ENCODE measurements around the gene SHROOM4.

Gene SHROOM4

GRCh38 chrX:50698944-50699343 is 115.0 kb downstream of the SHROOM4 start:
- Mint-ChIP-seq H3K27ac (no peak overlapping the region), H3K27me3 (peaks cover 7% of the 10 kb centered on the region), H3K9me3 (no peaks in the 10 kb centered on the region), H3K4me1 (no peaks in the 10 kb centered on the region), H3K4me3 (no peak overlapping the region), H3K36me3 (no peaks in the 10 kb centered on the region)

GRCh38 chrX:50697691-50698090 is 116.3 kb downstream of the SHROOM4 start:
- H3K36me3 Mint-ChIP-seq = no peaks in the 10 kb centered on the region

GRCh38 chrX:50691820-50692219 is 122.2 kb downstream of the SHROOM4 start:
- H3K27me3 Mint-ChIP-seq = peaks cover 11% of the 10 kb centered on the region
- H3K27ac Mint-ChIP-seq = no peak overlapping the region
- H3K9me3 Mint-ChIP-seq = no peaks in the 10 kb centered on the region
- H3K4me1 Mint-ChIP-seq = no peaks in the 10 kb centered on the region
- H3K36me3 Mint-ChIP-seq = no peaks in the 10 kb centered on the region
- H3K4me3 Mint-ChIP-seq = no peak overlapping the region

More at GRCh38 chrX:50697691-50698090, 116.3 kb downstream of the SHROOM4 start:
- no peak overlapping the region for H3K4me3 Mint-ChIP-seq
- H3K27me3 Mint-ChIP-seq = peaks cover 10% of the 10 kb centered on the region
- H3K27ac Mint-ChIP-seq = no peak overlapping the region
- H3K4me1 Mint-ChIP-seq = no peaks in the 10 kb centered on the region
- H3K9me3 Mint-ChIP-seq = no peaks in the 10 kb centered on the region

GRCh38 chrX:50684871-50685270 is 129.1 kb downstream of the SHROOM4 start:
- no peaks in the 10 kb centered on the region for H3K9me3 Mint-ChIP-seq
- no peak overlapping the region for H3K4me3 Mint-ChIP-seq
- no peak overlapping the region for H3K27ac Mint-ChIP-seq

GRCh38 chrX:50680990-50681389 is 133.0 kb downstream of the SHROOM4 start:
- Mint-ChIP-seq H3K27ac (no peak overlapping the region), H3K27me3 (no peaks in the 10 kb centered on the region), H3K36me3 (no peaks in the 10 kb centered on the region), H3K4me3 (no peak overlapping the region), H3K4me1 (no peaks in the 10 kb centered on the region), H3K9me3 (no peaks in the 10 kb centered on the region)

More at GRCh38 chrX:50684871-50685270, 129.1 kb downstream of the SHROOM4 start:
- H3K36me3 Mint-ChIP-seq = no peaks in the 10 kb centered on the region
- H3K27me3 Mint-ChIP-seq = peaks cover 3% of the 10 kb centered on the region
- no peaks in the 10 kb centered on the region for H3K4me1 Mint-ChIP-seq

- Mint-ChIP-seq H3K36me3 (no peaks in the 10 kb centered on the region), H3K4me3 (no peak overlapping the region), H3K27me3 (peaks cover 3% of the 10 kb centered on the region), H3K27ac (no peak overlapping the region), H3K4me1 (no peaks in the 10 kb centered on the region), H3K9me3 (no peaks in the 10 kb centered on the region)
Observed at GRCh38 chrX:50677789-50678188, 136.2 kb downstream of the SHROOM4 start.

- no peaks in the 10 kb centered on the region for H3K4me1 Mint-ChIP-seq
Observed at GRCh38 chrX:50671661-50672060, 142.3 kb downstream of the SHROOM4 start.

GRCh38 chrX:50668860-50669259 is 145.1 kb downstream of the SHROOM4 start:
- H3K9me3 Mint-ChIP-seq = no peaks in the 10 kb centered on the region

More at GRCh38 chrX:50671661-50672060, 142.3 kb downstream of the SHROOM4 start:
- Mint-ChIP-seq H3K36me3 (no peaks in the 10 kb centered on the region), H3K4me3 (no peak overlapping the region), H3K9me3 (no peaks in the 10 kb centered on the region), H3K27me3 (peaks cover 4% of the 10 kb centered on the region), H3K27ac (no peak overlapping the region)

GRCh38 chrX:50648156-50648555 is 165.8 kb downstream of the SHROOM4 start:
- H3K4me3 Mint-ChIP-seq = no peak overlapping the region
- peaks cover 2% of the 10 kb centered on the region for H3K27me3 Mint-ChIP-seq
- H3K4me1 Mint-ChIP-seq = no peaks in the 10 kb centered on the region
- H3K36me3 Mint-ChIP-seq = no peaks in the 10 kb centered on the region
- H3K9me3 Mint-ChIP-seq = no peaks in the 10 kb centered on the region
- no peak overlapping the region for H3K27ac Mint-ChIP-seq

More at GRCh38 chrX:50668860-50669259, 145.1 kb downstream of the SHROOM4 start:
- H3K27ac Mint-ChIP-seq = no peak overlapping the region
- peaks cover 6% of the 10 kb centered on the region for H3K27me3 Mint-ChIP-seq
- no peak overlapping the region for H3K4me3 Mint-ChIP-seq
- no peaks in the 10 kb centered on the region for H3K36me3 Mint-ChIP-seq
- no peaks in the 10 kb centered on the region for H3K4me1 Mint-ChIP-seq

- no peaks in the 10 kb centered on the region for H3K4me1 Mint-ChIP-seq
Observed at GRCh38 chrX:50644496-50644895, 169.5 kb downstream of the SHROOM4 start.

GRCh38 chrX:50643525-50644137 is 170.4 kb downstream of the SHROOM4 start:
- no peaks in the 10 kb centered on the region for H3K36me3 Mint-ChIP-seq
- no peak overlapping the region for H3K27ac Mint-ChIP-seq
- H3K4me1 Mint-ChIP-seq = no peaks in the 10 kb centered on the region
- H3K9me3 Mint-ChIP-seq = no peaks in the 10 kb centered on the region
- no peak overlapping the region for H3K4me3 Mint-ChIP-seq
- peaks cover 2% of the 10 kb centered on the region for H3K27me3 Mint-ChIP-seq

More at GRCh38 chrX:50644496-50644895, 169.5 kb downstream of the SHROOM4 start:
- peaks cover 2% of the 10 kb centered on the region for H3K27me3 Mint-ChIP-seq
- no peaks in the 10 kb centered on the region for H3K9me3 Mint-ChIP-seq
- no peak overlapping the region for H3K4me3 Mint-ChIP-seq
- no peaks in the 10 kb centered on the region for H3K36me3 Mint-ChIP-seq
- H3K27ac Mint-ChIP-seq = no peak overlapping the region

GRCh38 chrX:50638123-50638522 is 175.9 kb downstream of the SHROOM4 start:
- H3K27ac Mint-ChIP-seq = no peak overlapping the region
- H3K4me3 Mint-ChIP-seq = no peak overlapping the region
- no peaks in the 10 kb centered on the region for H3K4me1 Mint-ChIP-seq
- H3K9me3 Mint-ChIP-seq = no peaks in the 10 kb centered on the region
- H3K36me3 Mint-ChIP-seq = no peaks in the 10 kb centered on the region
- no peaks in the 10 kb centered on the region for H3K27me3 Mint-ChIP-seq

- Mint-ChIP-seq H3K4me3 (no peak overlapping the region), H3K27me3 (no peaks in the 10 kb centered on the region), H3K36me3 (no peaks in the 10 kb centered on the region), H3K4me1 (no peaks in the 10 kb centered on the region), H3K27ac (no peak overlapping the region), H3K9me3 (no peaks in the 10 kb centered on the region)
Observed at GRCh38 chrX:50635817-50636365, 178.1 kb downstream of the SHROOM4 start.

GRCh38 chrX:50635162-50635561 is 178.8 kb downstream of the SHROOM4 start:
- no peak overlapping the region for H3K27ac Mint-ChIP-seq
- no peaks in the 10 kb centered on the region for H3K27me3 Mint-ChIP-seq
- H3K4me3 Mint-ChIP-seq = no peak overlapping the region
- H3K4me1 Mint-ChIP-seq = no peaks in the 10 kb centered on the region
- H3K9me3 Mint-ChIP-seq = no peaks in the 10 kb centered on the region
- H3K36me3 Mint-ChIP-seq = no peaks in the 10 kb centered on the region

- Mint-ChIP-seq H3K4me1 (no peaks in the 10 kb centered on the region), H3K27ac (no peak overlapping the region), H3K27me3 (peaks cover 2% of the 10 kb centered on the region), H3K36me3 (no peaks in the 10 kb centered on the region), H3K9me3 (no peaks in the 10 kb centered on the region), H3K4me3 (no peak overlapping the region)
Observed at GRCh38 chrX:50629774-50630173, 184.2 kb downstream of the SHROOM4 start.

- no peaks in the 10 kb centered on the region for H3K9me3 Mint-ChIP-seq
- H3K36me3 Mint-ChIP-seq = no peaks in the 10 kb centered on the region
- H3K27me3 Mint-ChIP-seq = peaks cover 2% of the 10 kb centered on the region
- H3K4me1 Mint-ChIP-seq = no peaks in the 10 kb centered on the region
- no peak overlapping the region for H3K27ac Mint-ChIP-seq
- no peak overlapping the region for H3K4me3 Mint-ChIP-seq
Observed at GRCh38 chrX:50627696-50628095, 186.3 kb downstream of the SHROOM4 start.

GRCh38 chrX:50626432-50626831 is 187.6 kb downstream of the SHROOM4 start:
- Mint-ChIP-seq H3K4me1 (no peaks in the 10 kb centered on the region), H3K4me3 (no peak overlapping the region), H3K9me3 (no peaks in the 10 kb centered on the region), H3K27me3 (peaks cover 3% of the 10 kb centered on the region), H3K27ac (no peak overlapping the region), H3K36me3 (no peaks in the 10 kb centered on the region)
